ENCODE results near the gene FBRSL1.
A peak's percentile ranks its signal among the peaks of the same experiment; 100 is the strongest.

Gene FBRSL1

GRCh38 chr12:132452596-132453350 is 37.2 kb upstream of the FBRSL1 start:
- no peak for DNase-seq (ENCODE audit: low read depth)
- TF ChIP-seq POLR2A (IDR thresholded peaks at IDR 0.05; ENCODE audit: extremely low read depth, insufficient read length): no peak
- TF ChIP-seq MYC (IDR thresholded peaks at IDR 0.05; ENCODE audit: low read depth, low read length): no peak
- no peak for TF ChIP-seq CTCF (IDR thresholded peaks at IDR 0.05; ENCODE audit: low read depth, low read length)
- TF ChIP-seq MAX (IDR thresholded peaks at IDR 0.05; ENCODE audit: low read depth, low read length): no peak
- no peak overlapping the region for H3K4me3 ChIP-seq (ENCODE audit: low read depth, low read length)

GRCh38 chr12:132453361-132454192 is 36.4 kb upstream of the FBRSL1 start:
- no peak overlapping the region for H3K4me3 ChIP-seq (ENCODE audit: low read depth, low read length)
- no peak for TF ChIP-seq POLR2A (IDR thresholded peaks at IDR 0.05; ENCODE audit: extremely low read depth, insufficient read length)
- TF ChIP-seq MAX (IDR thresholded peaks at IDR 0.05; ENCODE audit: low read depth, low read length): no peak
- no peak for TF ChIP-seq CTCF (IDR thresholded peaks at IDR 0.05; ENCODE audit: low read depth, low read length)
- no peak for TF ChIP-seq MYC (IDR thresholded peaks at IDR 0.05; ENCODE audit: low read depth, low read length)
- no peak for DNase-seq (ENCODE audit: low read depth)

- no peak for TF ChIP-seq MAX (IDR thresholded peaks at IDR 0.05; ENCODE audit: low read depth, low read length)
- peak; percentile 78 for DNase-seq (ENCODE audit: low read depth)
These were observed 35.6 kb upstream of the FBRSL1 start for GRCh38 chr12:132454193-132454932.

GRCh38 chr12:132454933-132455418 is 35.0 kb upstream of the FBRSL1 start:
- no peak for TF ChIP-seq MYC (IDR thresholded peaks at IDR 0.05; ENCODE audit: low read depth, low read length)
- no peak for TF ChIP-seq POLR2A (IDR thresholded peaks at IDR 0.05; ENCODE audit: extremely low read depth, insufficient read length)
- TF ChIP-seq MAX (IDR thresholded peaks at IDR 0.05; ENCODE audit: low read depth, low read length): no peak
- TF ChIP-seq CTCF (IDR thresholded peaks at IDR 0.05; ENCODE audit: low read depth, low read length): no peak
- no peak for DNase-seq (ENCODE audit: low read depth)
- no peak overlapping the region for H3K4me3 ChIP-seq (ENCODE audit: low read depth, low read length)

More at GRCh38 chr12:132454193-132454932, 35.6 kb upstream of the FBRSL1 start:
- H3K4me3 ChIP-seq (ENCODE audit: low read depth, low read length): no peak overlapping the region

GRCh38 chr12:132455565-132455964 is 34.4 kb upstream of the FBRSL1 start:
- no peak for TF ChIP-seq MYC (IDR thresholded peaks at IDR 0.05; ENCODE audit: low read depth, low read length)
- TF ChIP-seq CTCF (IDR thresholded peaks at IDR 0.05; ENCODE audit: low read depth, low read length): no peak
- no peak for TF ChIP-seq POLR2A (IDR thresholded peaks at IDR 0.05; ENCODE audit: extremely low read depth, insufficient read length)
- no peak for TF ChIP-seq MAX (IDR thresholded peaks at IDR 0.05; ENCODE audit: low read depth, low read length)
- no peak for DNase-seq (ENCODE audit: low read depth)
- H3K4me3 ChIP-seq (ENCODE audit: low read depth, low read length): no peak overlapping the region
